Fibroblast of pulmonary artery (primary cell): ENCODE measurements around the gene VAMP1.

Experiments
- DNase-seq: peaks from one replicate; pipeline ENCODE4 v3.0.0-alpha.2; 2010; ENCODE audit warnings: low read depth
- H3K4me3 ChIP-seq: replicated peaks from 2 replicates; pipeline ENCODE4 v1.5.1; 2011; ENCODE audit warnings: low read depth, mild to moderate bottlenecking, control low read depth, low read length, moderate library complexity
- TF ChIP-seq, protein P1 (sequence below): IDR thresholded peaks from 2 replicates; pipeline ENCODE4 v1.5.1; 2011; ENCODE audit warnings: mild to moderate bottlenecking, control low read depth, low read length, inconsistent platforms; ENCODE audit errors: missing control alignments

The VAMP1 gene

DNA sequence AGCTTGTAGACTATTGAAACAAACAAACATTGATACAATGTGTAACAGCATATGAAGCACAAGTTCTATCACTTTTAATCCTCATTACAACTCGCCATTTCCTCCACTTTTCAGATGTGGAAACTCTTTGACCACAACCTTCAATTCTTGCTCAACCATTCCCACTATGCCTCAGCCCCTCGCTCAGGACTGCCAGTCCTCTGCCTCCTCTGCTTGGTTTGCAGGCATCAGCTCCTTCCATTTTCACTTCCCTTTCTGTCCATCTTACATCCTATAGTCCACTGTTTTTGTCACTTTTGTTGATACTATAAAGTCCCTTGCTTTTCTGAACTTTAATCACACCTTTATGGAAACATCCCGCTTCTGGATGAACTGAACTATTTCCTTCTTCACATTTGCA, 53.9 kb downstream of the VAMP1 start:
- no peak for DNase-seq
- TF ChIP-seq, protein P1, sequence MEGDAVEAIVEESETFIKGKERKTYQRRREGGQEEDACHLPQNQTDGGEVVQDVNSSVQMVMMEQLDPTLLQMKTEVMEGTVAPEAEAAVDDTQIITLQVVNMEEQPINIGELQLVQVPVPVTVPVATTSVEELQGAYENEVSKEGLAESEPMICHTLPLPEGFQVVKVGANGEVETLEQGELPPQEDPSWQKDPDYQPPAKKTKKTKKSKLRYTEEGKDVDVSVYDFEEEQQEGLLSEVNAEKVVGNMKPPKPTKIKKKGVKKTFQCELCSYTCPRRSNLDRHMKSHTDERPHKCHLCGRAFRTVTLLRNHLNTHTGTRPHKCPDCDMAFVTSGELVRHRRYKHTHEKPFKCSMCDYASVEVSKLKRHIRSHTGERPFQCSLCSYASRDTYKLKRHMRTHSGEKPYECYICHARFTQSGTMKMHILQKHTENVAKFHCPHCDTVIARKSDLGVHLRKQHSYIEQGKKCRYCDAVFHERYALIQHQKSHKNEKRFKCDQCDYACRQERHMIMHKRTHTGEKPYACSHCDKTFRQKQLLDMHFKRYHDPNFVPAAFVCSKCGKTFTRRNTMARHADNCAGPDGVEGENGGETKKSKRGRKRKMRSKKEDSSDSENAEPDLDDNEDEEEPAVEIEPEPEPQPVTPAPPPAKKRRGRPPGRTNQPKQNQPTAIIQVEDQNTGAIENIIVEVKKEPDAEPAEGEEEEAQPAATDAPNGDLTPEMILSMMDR: no peak
- no peak overlapping the region for H3K4me3 ChIP-seq
